Natural killer cell (primary cell): ENCODE data around the gene MYO18B. TPM values are rescaled to one million over a fixed set of nuclear protein-coding genes. Genes with fewer than 3 reads are reported as not detected.

ENCODE experiments used
- ATAC-seq, 3 donors: fragments of 150-1000 bp in 2 of 3; fragments of 200-7000 bp in 1 of 3; cut with Tn5 transposase; 1 replicate in 1 of 3; 2 replicates in 2 of 3; pipeline ENCODE4 v1.10.0; 2021; ENCODE audit warnings: mild to moderate bottlenecking in 2 of 3, moderate library complexity in 2 of 3
- DNase-seq, 2 donors: peaks; one replicate each; pipeline versions ENCODE4 v3.0.0 to v3.0.0-alpha.2; 2013 to 2021; ENCODE audit warnings: mixed read lengths in 1 of 2
- H3K27ac ChIP-seq: one replicate; pipeline ENCODE4 v1.5.1; 2013; ENCODE audit warnings: mild to moderate bottlenecking, low read length
- H3K27me3 ChIP-seq: one replicate; pipeline ENCODE4 v1.6.1; 2013; ENCODE audit warnings: low read length; ENCODE audit not compliant: control insufficient read depth, insufficient read depth
- H3K36me3 ChIP-seq: one replicate; pipeline ENCODE4 v1.6.1; 2013; ENCODE audit warnings: low read length; ENCODE audit not compliant: control insufficient read depth, insufficient read depth
- H3K4me1 ChIP-seq: one replicate; pipeline ENCODE4 v1.6.1; 2013; ENCODE audit warnings: low read length; ENCODE audit not compliant: control insufficient read depth, insufficient read depth
- H3K4me3 ChIP-seq: one replicate; pipeline ENCODE4 v1.5.1; 2013; ENCODE audit warnings: low read length
- H3K9me3 ChIP-seq: one replicate; pipeline ENCODE4 v1.6.1; 2013; ENCODE audit warnings: low read length; ENCODE audit not compliant: control insufficient read depth, insufficient read depth
- H3K27ac Mint-ChIP-seq, 2 donors: one replicate each; pipeline ENCODE4 v1.8.0; 2022; ENCODE audit warnings: mild to moderate bottlenecking in 2 of 2, mixed read lengths in 2 of 2, moderate library complexity in 1 of 2
- H3K27me3 Mint-ChIP-seq, 2 donors: one replicate each; pipeline ENCODE4 v1.8.0; 2022; ENCODE audit warnings: low read depth in 2 of 2, mixed read lengths in 2 of 2
- H3K36me3 Mint-ChIP-seq: one replicate; pipeline ENCODE4 v1.8.0; 2022; ENCODE audit warnings: mixed read lengths
- H3K4me1 Mint-ChIP-seq, 2 donors: one replicate each; pipeline ENCODE4 v1.8.0; 2022; ENCODE audit warnings: mixed read lengths in 2 of 2
- H3K4me3 Mint-ChIP-seq: one replicate; pipeline ENCODE4 v1.8.0; 2022; ENCODE audit warnings: mild to moderate bottlenecking, moderate library complexity, mixed read lengths
- H3K9me3 Mint-ChIP-seq, 2 donors: one replicate each; pipeline ENCODE4 v1.8.0; 2022; ENCODE audit warnings: mixed read lengths in 2 of 2
- WGBS: methylation state at CpG from one replicate; pipeline ENCODE4 v1.1.7; 2013; ENCODE audit warnings: missing lambda C conversion rate; ENCODE audit not compliant: insufficient coverage; 5-methylcytosine and 5-hydroxymethylcytosine counted together
- intact Hi-C: fragments of 100-400 bp; cut with micrococcal nuclease; formaldehyde crosslinking; loops from one replicate; pipeline ENCODE4 v1.14.2; 2022
- total RNA-seq, 4 donors: library from RNA; stranded (reverse); fragments of 120-200 nt in 1 of 4; gene quantifications; one replicate each; pipeline versions ENCODE4 v1.2.3 to v1.2.4, GENCODE V29; 2013 to 2022
- TF ChIP-seq, protein P1 (sequence below): fragments of 200-600 bp; IDR thresholded peaks from one replicate; pipeline ENCODE4 v1.8.0; 2022; ENCODE audit warnings: antibody characterized with exemption

The MYO18B gene
- total RNA-seq, 3 donors from 2014 or later (not counting 1 experiment from before 2014, with no cell fraction given), result 0.07 to 0.14 (median 0.10) TPM

DNA sequence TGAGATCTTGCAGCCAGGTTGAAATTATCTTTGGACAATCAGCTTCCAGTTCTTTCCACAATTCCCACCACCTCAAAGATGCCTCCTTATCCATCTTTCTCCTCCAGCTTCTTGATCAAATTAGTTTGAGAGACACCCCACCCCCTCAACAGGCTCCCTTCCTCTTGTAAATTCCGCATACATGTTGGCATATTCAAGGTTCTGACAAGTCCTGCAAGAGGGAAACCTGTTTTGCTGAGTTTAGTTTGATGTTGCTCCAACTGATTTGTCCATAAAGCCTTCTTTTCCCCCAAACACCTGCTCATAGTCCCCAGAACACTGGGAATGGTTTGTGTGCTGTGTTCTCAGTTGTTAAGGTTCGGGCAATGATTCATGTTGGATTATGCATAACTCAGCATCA is 73.6 kb downstream of the MYO18B start:
- Histone ChIP-seq H3K27me3 (no peaks in the 10 kb centered on the region), H3K4me3 (no peak overlapping the region), H3K36me3 (no peaks in the 10 kb centered on the region), H3K9me3 (no peaks in the 10 kb centered on the region), H3K27ac (no peak overlapping the region), H3K4me1 (no peaks in the 10 kb centered on the region)
- WGBS, result 79% methylated on average over 2 of the region's 2 CpGs
- Mint-ChIP-seq H3K27ac (no peak overlapping the region), H3K36me3 (no peaks in the 10 kb centered on the region), H3K27me3 (peaks cover 8 to 34% of the 10 kb centered on the region in 2 donors), H3K9me3 (peaks cover 3% of the 10 kb centered on the region in 2 donors), H3K4me1 (no peaks in the 10 kb centered on the region), H3K4me3 (no peak overlapping the region)
- ATAC-seq (no peak), DNase-seq (no peak)
- intact Hi-C loops, result no loop called here
- TF ChIP-seq, protein P1, sequence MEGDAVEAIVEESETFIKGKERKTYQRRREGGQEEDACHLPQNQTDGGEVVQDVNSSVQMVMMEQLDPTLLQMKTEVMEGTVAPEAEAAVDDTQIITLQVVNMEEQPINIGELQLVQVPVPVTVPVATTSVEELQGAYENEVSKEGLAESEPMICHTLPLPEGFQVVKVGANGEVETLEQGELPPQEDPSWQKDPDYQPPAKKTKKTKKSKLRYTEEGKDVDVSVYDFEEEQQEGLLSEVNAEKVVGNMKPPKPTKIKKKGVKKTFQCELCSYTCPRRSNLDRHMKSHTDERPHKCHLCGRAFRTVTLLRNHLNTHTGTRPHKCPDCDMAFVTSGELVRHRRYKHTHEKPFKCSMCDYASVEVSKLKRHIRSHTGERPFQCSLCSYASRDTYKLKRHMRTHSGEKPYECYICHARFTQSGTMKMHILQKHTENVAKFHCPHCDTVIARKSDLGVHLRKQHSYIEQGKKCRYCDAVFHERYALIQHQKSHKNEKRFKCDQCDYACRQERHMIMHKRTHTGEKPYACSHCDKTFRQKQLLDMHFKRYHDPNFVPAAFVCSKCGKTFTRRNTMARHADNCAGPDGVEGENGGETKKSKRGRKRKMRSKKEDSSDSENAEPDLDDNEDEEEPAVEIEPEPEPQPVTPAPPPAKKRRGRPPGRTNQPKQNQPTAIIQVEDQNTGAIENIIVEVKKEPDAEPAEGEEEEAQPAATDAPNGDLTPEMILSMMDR, result no peak

DNA sequence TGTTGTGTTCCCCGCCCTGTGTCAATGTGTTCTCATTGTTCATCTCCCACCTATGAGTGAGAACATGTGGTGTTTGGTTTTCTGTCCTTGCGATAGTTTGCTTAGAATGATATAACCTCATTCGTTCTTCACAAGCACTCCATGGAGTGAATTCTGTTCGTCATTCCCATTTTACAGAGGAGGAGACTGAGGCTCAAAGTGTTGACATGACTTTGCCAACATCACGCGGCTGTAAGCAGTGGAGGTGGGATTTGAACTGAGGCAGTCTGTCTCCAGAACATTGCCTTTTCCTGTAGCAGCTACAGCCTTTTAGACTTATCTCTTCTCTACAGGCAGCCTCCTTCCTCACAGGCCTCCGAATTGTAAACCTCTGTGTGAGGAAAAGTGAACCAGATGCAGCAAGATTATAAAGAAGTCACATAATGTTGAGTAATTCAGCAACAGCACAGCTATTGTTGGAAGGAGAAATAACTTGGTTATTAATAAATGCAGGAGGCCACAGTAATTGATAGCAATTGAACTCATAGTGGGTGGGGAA is 74.6 kb downstream of the MYO18B start:
- no peak overlapping the region for H3K27ac Mint-ChIP-seq
- H3K4me1 ChIP-seq, result no peaks in the 10 kb centered on the region
- WGBS, result 63% methylated on average over 4 of the region's 7 CpGs
- peaks cover 15 to 34% of the 10 kb centered on the region in 2 donors for H3K27me3 Mint-ChIP-seq
- no peaks in the 10 kb centered on the region for H3K36me3 Mint-ChIP-seq
- no peak overlapping the region for H3K4me3 Mint-ChIP-seq
- H3K4me3 ChIP-seq, result no peak overlapping the region
- intact Hi-C loops, result no loop called here
- ATAC-seq (no peak), DNase-seq (no peak)
- TF ChIP-seq, protein P1, result no peak
- no peak overlapping the region for H3K27ac ChIP-seq
- H3K9me3 Mint-ChIP-seq, result peaks cover 3% of the 10 kb centered on the region in 2 donors
- H3K27me3 ChIP-seq, result no peaks in the 10 kb centered on the region
- H3K36me3 ChIP-seq, result no peaks in the 10 kb centered on the region
- H3K9me3 ChIP-seq, result no peaks in the 10 kb centered on the region
- H3K4me1 Mint-ChIP-seq, result no peaks in the 10 kb centered on the region

DNA sequence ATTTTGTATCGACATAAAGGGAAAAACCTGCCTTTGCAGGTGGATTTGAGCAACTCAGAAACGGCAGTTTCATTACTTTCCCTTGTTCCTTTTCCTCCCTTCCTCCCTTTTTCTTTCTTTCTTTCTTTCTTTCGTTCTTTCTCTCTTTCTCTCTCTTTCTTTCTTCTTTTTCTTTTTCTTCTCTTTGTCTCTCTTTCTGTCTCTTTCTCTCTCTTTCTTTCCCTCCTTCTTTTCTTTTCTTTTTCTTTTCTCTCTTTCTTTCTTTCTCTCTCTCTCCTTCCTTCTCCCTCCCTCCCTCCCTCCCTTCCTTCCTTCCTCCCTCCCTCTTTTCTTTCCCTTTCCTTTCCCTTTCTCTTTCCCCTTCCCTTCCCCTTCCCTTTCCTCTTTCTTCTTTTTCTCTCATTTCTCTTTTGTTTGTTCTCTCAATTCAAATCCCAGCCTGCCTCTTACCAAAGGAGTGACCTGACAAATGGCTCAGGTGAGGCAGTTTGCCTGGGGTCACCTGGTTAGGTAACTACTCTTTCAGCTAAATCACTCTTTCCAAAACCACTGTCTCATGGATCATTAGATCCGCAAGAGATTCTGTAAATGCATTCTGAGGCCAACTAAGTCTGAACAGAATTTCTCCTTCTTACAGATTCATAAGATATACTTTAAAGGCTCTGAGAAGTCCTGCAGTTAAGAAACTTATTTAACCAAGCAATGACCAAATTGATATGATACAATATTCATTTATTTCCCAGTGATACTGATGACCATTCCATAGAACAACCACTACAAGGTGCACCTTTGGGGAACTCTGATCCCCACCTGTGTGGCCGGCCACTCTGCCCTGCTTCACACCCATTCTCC is 75.3 kb downstream of the MYO18B start:
- H3K36me3 ChIP-seq, result no peaks in the 10 kb centered on the region
- Mint-ChIP-seq H3K27me3 (peaks cover 19 to 40% of the 10 kb centered on the region in 2 donors), H3K9me3 (peaks cover 3% of the 10 kb centered on the region in 2 donors), H3K4me3 (no peak overlapping the region), H3K4me1 (no peaks in the 10 kb centered on the region), H3K27ac (no peak overlapping the region), H3K36me3 (no peaks in the 10 kb centered on the region)
- H3K9me3 ChIP-seq, result no peaks in the 10 kb centered on the region
- DNase-seq, result no peak
- no peaks in the 10 kb centered on the region for H3K27me3 ChIP-seq
- no peak overlapping the region for H3K27ac ChIP-seq
- no peak for ATAC-seq
- no peaks in the 10 kb centered on the region for H3K4me1 ChIP-seq
- H3K4me3 ChIP-seq, result no peak overlapping the region
- WGBS, result 69% methylated on average over 4 of the region's 5 CpGs
- TF ChIP-seq, protein P1, result no peak
- intact Hi-C loops, result no loop called here
